ENCODE results near the gene KCTD1.

KCTD1 gene

GRCh38 chr18:26454192-26454591, 94.2 kb downstream of the KCTD1 start:
- DNase-seq (ENCODE audit: low read depth): no peak
- no peak overlapping the region for H3K4me3 ChIP-seq (ENCODE audit: low read length)
- no peak for TF ChIP-seq CTCF (conservative IDR thresholded peaks at IDR 0.05; ENCODE audit: low read length)

- TF ChIP-seq CTCF (conservative IDR thresholded peaks at IDR 0.05; ENCODE audit: low read length): no peak
- DNase-seq (ENCODE audit: low read depth): no peak
These were observed 94.9 kb downstream of the KCTD1 start for GRCh38 chr18:26453386-26453901.

GRCh38 chr18:26450989-26451682, 97.2 kb downstream of the KCTD1 start:
- TF ChIP-seq CTCF (conservative IDR thresholded peaks at IDR 0.05; ENCODE audit: low read length): no peak
- no peak for DNase-seq (ENCODE audit: low read depth)
- H3K4me3 ChIP-seq (ENCODE audit: low read length): no peak overlapping the region

More at GRCh38 chr18:26453386-26453901, 94.9 kb downstream of the KCTD1 start:
- H3K4me3 ChIP-seq (ENCODE audit: low read length): no peak overlapping the region

- H3K4me3 ChIP-seq (ENCODE audit: low read length): no peak overlapping the region
- DNase-seq (ENCODE audit: low read depth): no peak
- TF ChIP-seq CTCF (conservative IDR thresholded peaks at IDR 0.05; ENCODE audit: low read length): no peak
These were observed 99.6 kb downstream of the KCTD1 start for GRCh38 chr18:26448714-26449159.

- no peak for DNase-seq (ENCODE audit: low read depth)
- no peak overlapping the region for H3K4me3 ChIP-seq (ENCODE audit: low read length)
- no peak for TF ChIP-seq CTCF (conservative IDR thresholded peaks at IDR 0.05; ENCODE audit: low read length)
These were observed 104.5 kb downstream of the KCTD1 start for GRCh38 chr18:26443853-26444252.

GRCh38 chr18:26442126-26442525, 106.2 kb downstream of the KCTD1 start:
- peak; percentile 17 for DNase-seq (ENCODE audit: low read depth)
- TF ChIP-seq CTCF (conservative IDR thresholded peaks at IDR 0.05; ENCODE audit: low read length): no peak

GRCh38 chr18:26440644-26441043, 107.7 kb downstream of the KCTD1 start:
- H3K4me3 ChIP-seq (ENCODE audit: low read length): no peak overlapping the region
- DNase-seq (ENCODE audit: low read depth): no peak
- TF ChIP-seq CTCF (conservative IDR thresholded peaks at IDR 0.05; ENCODE audit: low read length): no peak

More at GRCh38 chr18:26442126-26442525, 106.2 kb downstream of the KCTD1 start:
- no peak overlapping the region for H3K4me3 ChIP-seq (ENCODE audit: low read length)
